ENCODE data around the gene SECISBP2L.

- no peak for TF ChIP-seq CTCF (IDR thresholded peaks at IDR 0.05)
- no peak for TF ChIP-seq POLR2AphosphoS5 (IDR thresholded peaks at IDR 0.05; ENCODE audit: low read depth, low read length)
- TF ChIP-seq SIN3A (IDR thresholded peaks at IDR 0.05; ENCODE audit: borderline replicate concordance, insufficient read depth, low read depth, low read length): no peak
These were observed 71.4 kb downstream of the SECISBP2L start for GRCh38 chr15:48974882-48975281.
